GM12878 (cell line): Measurements from ENCODE around the gene CAPN2. TPM values are rescaled to one million over a fixed set of nuclear protein-coding genes. Genes with fewer than 3 reads are reported as not detected.

Experiments
- ATAC-seq: fragments of 200-7000 bp; cut with Tn5 transposase; 3 replicates; pipeline ENCODE4 v1.9.1; 2020; ENCODE audit warnings: mild to moderate bottlenecking, moderate library complexity
- BruUV-seq: library from RNA; stranded (reverse); fragments of 400-500 nt; replicated peaks from 2 replicates; lab custom pipeline; 2021; lab: Mats Ljungman, UMichigan
- CTCF ChIA-PET: fragments of 300-600 bp; sonication (Branson Sonifier 250); formaldehyde crosslinking; extraction: SDS; loops from one replicate; lab custom pipeline; 2021; ENCODE audit warnings: inconsistent platforms; lab: Yijun Ruan, JAX
- POLR2A ChIA-PET: fragments of 350-600 bp; formaldehyde crosslinking; extraction: SDS; loops from one replicate; lab custom pipeline; 2021; ENCODE audit warnings: inconsistent platforms; lab: Charles Lee
- RAD21 ChIA-PET: fragments of 300-600 bp; sonication (Branson Sonifier 250); formaldehyde crosslinking; loops from one replicate; lab custom pipeline; 2023; ENCODE audit warnings: antibody characterized with exemption; ENCODE audit not compliant: unreplicated experiment; lab: Charles Lee
- SMC1A ChIA-PET: fragments of 300-600 bp; sonication (Branson Sonifier 250); formaldehyde crosslinking; loops from one replicate; lab custom pipeline; 2023; ENCODE audit not compliant: unreplicated experiment, uncharacterized antibody; lab: Charles Lee
- DNase-seq: peaks from one replicate; pipeline ENCODE4 v3.0.0-alpha.2; 2011; ENCODE audit warnings: low read depth, low spot score
- FAIRE-seq: peaks from 3 replicates; lab custom pipeline; 2011; peaks lifted over from hg19 to GRCh38; lab: Jason Lieb, UNC
- H2AFZ ChIP-seq: 2 replicates; pipeline ENCODE4 v1.6.0; 2011; ENCODE audit warnings: low read depth, low read length, control low read depth; ENCODE audit not compliant: control insufficient read depth
- H3K27ac ChIP-seq: 2 replicates; pipeline ENCODE4 v1.5.1; 2011; ENCODE audit warnings: control low read depth; ENCODE audit not compliant: control insufficient read depth, insufficient read depth
- H3K27me3 ChIP-seq, 2 experiments: replicated peaks in 1 of 2; 2 replicates each; pipeline versions ENCODE4 v1.6.0 to v1.6.1; 2011; ENCODE audit warnings: low read length in 1 of 2; ENCODE audit not compliant: control insufficient read depth in 2 of 2, insufficient read depth in 2 of 2
- H3K36me3 ChIP-seq, 2 experiments: 2 replicates each; pipeline ENCODE4 v1.5.1; 2011; ENCODE audit warnings: low read length in 1 of 2; ENCODE audit not compliant: control insufficient read depth in 2 of 2, insufficient read depth in 2 of 2
- H3K4me1 ChIP-seq: 2 replicates; pipeline ENCODE4 v1.6.1; 2011; ENCODE audit warnings: mild to moderate bottlenecking, low read length, moderate library complexity, mixed read lengths; ENCODE audit not compliant: control insufficient read depth, insufficient read depth
- H3K4me2 ChIP-seq: 2 replicates; pipeline ENCODE4 v1.6.0; 2011; ENCODE audit warnings: control low read depth; ENCODE audit not compliant: control insufficient read depth, insufficient read depth
- H3K4me3 ChIP-seq: fragments of 200-600 bp; sonication (generic); 2 replicates; pipeline ENCODE4 v1.5.1; 2016
- H3K79me2 ChIP-seq: 2 replicates; pipeline ENCODE4 v1.6.0; 2011; ENCODE audit warnings: low read length; ENCODE audit not compliant: control insufficient read depth, insufficient read depth
- H3K9ac ChIP-seq: 2 replicates; pipeline ENCODE4 v1.8.0; 2011; ENCODE audit warnings: low read length, control low read depth, mixed read lengths; ENCODE audit not compliant: control insufficient read depth, insufficient read depth
- H3K9me3 ChIP-seq: replicated peaks from 3 replicates; pipeline ENCODE4 v1.5.1; 2011; ENCODE audit warnings: mild to moderate bottlenecking, low read length; ENCODE audit not compliant: control insufficient read depth, insufficient read depth
- H4K20me1 ChIP-seq: 2 replicates; pipeline ENCODE4 v1.6.0; 2011; ENCODE audit not compliant: control insufficient read depth, insufficient read depth
- BHLHE40 ChIP-seq, 2 experiments: fragments of 450-650 bp in 1 of 2; IDR thresholded peaks; 2 replicates each; pipeline ENCODE4 v1.6.1; 2011 to 2017; ENCODE audit warnings: low read depth in 2 of 2, borderline replicate concordance in 1 of 2, improper control_type of control experiment in 1 of 2, low read length in 1 of 2, mild to moderate bottlenecking in 1 of 2
- CREM ChIP-seq: IDR thresholded peaks from 2 replicates; pipeline ENCODE4 v1.6.1; 2014; ENCODE audit warnings: antibody characterized with exemption, low read depth
- DPF2 ChIP-seq: fragments of 450-650 bp; IDR thresholded peaks from 2 replicates; pipeline ENCODE4 v1.6.1; 2017; ENCODE audit warnings: mild to moderate bottlenecking
- EED ChIP-seq: sonication (generic); IDR thresholded peaks from 2 replicates; pipeline ENCODE4 v1.6.1; 2016; ENCODE audit warnings: antibody characterized with exemption, low read depth
- GABPA ChIP-seq: IDR thresholded peaks from 2 replicates; pipeline ENCODE4 v1.6.1; 2014; ENCODE audit warnings: antibody characterized with exemption, low read depth, mild to moderate bottlenecking, inconsistent platforms
- HDAC2 ChIP-seq: fragments of 200-600 bp; sonication (generic); IDR thresholded peaks from 2 replicates; pipeline ENCODE4 v1.6.1; 2017
- PBX3 ChIP-seq: IDR thresholded peaks from 2 replicates; pipeline ENCODE4 v1.6.1; 2011; ENCODE audit warnings: mild to moderate bottlenecking, low read depth, low read length, moderate library complexity; ENCODE audit not compliant: insufficient replicate concordance
- PKNOX1 ChIP-seq: fragments of 450-650 bp; IDR thresholded peaks from 2 replicates; pipeline ENCODE4 v1.6.1; 2016; ENCODE audit warnings: mild to moderate bottlenecking
- STAT1 ChIP-seq: fragments of 450-650 bp; conservative IDR thresholded peaks from 2 replicates; pipeline ENCODE4 v1.6.1; 2014; ENCODE audit warnings: antibody characterized with exemption, mild to moderate bottlenecking
- YBX1 ChIP-seq: fragments of 450-650 bp; IDR thresholded peaks from 2 replicates; pipeline ENCODE4 v1.6.1; 2016; ENCODE audit warnings: antibody characterized with exemption
- WGBS: methylation state at CpG from one replicate; pipeline ENCODE4 v1.1.6; 2016; ENCODE audit warnings: low lambda C conversion rate; ENCODE audit not compliant: insufficient replicate concordance, insufficient coverage; ENCODE audit errors: missing lambda C conversion rate; 5-methylcytosine and 5-hydroxymethylcytosine counted together
- in situ Hi-C: fragments of 300-500 bp; cut with MboI; formaldehyde crosslinking; loops from 9 replicates; pipeline ENCODE4 v1.14.3; 2018; ENCODE audit warnings: mixed read lengths
- intact Hi-C: fragments of 100-400 bp; cut with micrococcal nuclease; formaldehyde crosslinking; loops from one replicate; pipeline ENCODE4 v1.14.2; 2022; ENCODE audit not compliant: unreplicated experiment
- polyA plus RNA-seq, 11 experiments: library from polyadenylated mRNA; depleted of rRNA in 4 of 11; unstranded in 6 of 11; stranded (reverse) in 5 of 11; fragments of >200 nt; fragmentation: Nextera tagmentation in 4 of 11; fragmentation: Illumina TruSeq in 1 of 11; extraction: Ambion mirVana in 4 of 11; extraction: Trizol in 1 of 11; gene quantifications; 1 replicate in 1 of 11; 2 replicates in 10 of 11; pipeline versions ENCODE4 v1.2.1 to v1.2.3, GENCODE V29; 2011 to 2016; ENCODE audit warnings: inconsistent platforms in 2 of 11, missing spikeins in 2 of 11, low read depth in 1 of 11
- total RNA-seq, 4 experiments: library from RNA; depleted of rRNA in 3 of 4; stranded (reverse); fragments of >200 nt in 3 of 4; fragmentation: Illumina TruSeq in 1 of 4; extraction: Trizol in 1 of 4; gene quantifications; 2 replicates each; pipeline versions ENCODE4 v1.2.1 to v1.2.3, GENCODE V29; 2013 to 2021
- TF ChIP-seq, protein P1 (sequence below): IDR thresholded peaks from 2 replicates; pipeline ENCODE4 v1.6.1; 2012; ENCODE audit warnings: mild to moderate bottlenecking, low read depth, low read length

Gene CAPN2
- total and polyA plus RNA-seq, 10 of the 15 experiments (the other 5 are each of a cell fraction or from before 2014, with no cell fraction given) = 6.0 to 21.4 (median 16.6) TPM

DNA sequence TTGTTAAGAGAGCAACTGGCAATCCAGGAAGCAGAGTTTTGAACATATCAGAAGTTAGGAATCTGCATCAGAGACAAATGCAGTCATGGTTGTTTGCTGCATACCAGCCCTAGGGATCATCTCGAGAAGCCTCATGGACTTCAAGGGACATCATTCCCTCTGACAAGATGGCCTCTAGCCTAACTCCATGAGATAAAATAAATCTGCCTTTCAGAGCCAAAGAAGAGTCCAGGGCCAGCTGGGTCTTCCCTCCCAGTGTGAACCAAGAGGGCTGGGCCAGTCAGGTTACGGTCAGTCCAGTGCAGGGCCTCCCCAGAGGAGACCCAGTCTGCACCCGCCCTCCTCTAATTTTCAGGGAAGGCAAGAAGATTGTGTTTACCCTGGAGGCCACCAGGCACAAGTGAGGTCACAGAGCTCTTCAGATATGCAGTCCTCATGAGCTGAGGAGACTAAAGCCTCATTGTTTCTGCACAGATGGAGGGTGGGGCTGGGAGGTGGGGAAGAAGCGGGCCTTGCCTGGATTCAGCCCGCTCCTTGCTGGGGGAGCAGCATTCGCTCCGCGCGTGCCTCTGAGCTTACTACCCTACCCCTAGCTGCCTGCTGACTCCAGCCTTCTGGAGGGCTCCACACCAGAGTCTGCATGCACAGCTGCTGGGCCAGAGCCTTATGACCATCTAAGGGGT lies 52.8 kb downstream of the CAPN2 start:
- in situ Hi-C loops = no loop called here

GRCh38 chr1:223765719-223766340 lies 53.5 kb downstream of the CAPN2 start:
- CTCF ChIA-PET = no interaction called here
- intact Hi-C loops = no loop called here
- Histone ChIP-seq H3K27ac (no peak overlapping the region), H3K9ac (no peak overlapping the region), H2AFZ (no peak overlapping the region), H4K20me1 (no peaks in the 10 kb centered on the region), H3K9me3 (no peaks in the 10 kb centered on the region), H3K27me3 (no peaks in the 10 kb centered on the region), H3K4me3 (no peak overlapping the region), H3K4me1 (no peaks in the 10 kb centered on the region; the same call in 1 of the 2 replicates), H3K36me3 (no peaks in the 10 kb centered on the region), H3K79me2 (no peaks in the 10 kb centered on the region), H3K4me2 (no peak overlapping the region)
- no peak for FAIRE-seq
- no peak for ATAC-seq
- BruUV-seq = no TSS peak
- no peak for DNase-seq
- 73% methylated on average over 7 of the region's 7 CpGs for WGBS
- RAD21 ChIA-PET = no interaction called here
- POLR2A ChIA-PET = no interaction called here
- in situ Hi-C loops = no loop called here
- SMC1A ChIA-PET = interaction anchor here (1.0 kb wide), 1 partner anchor 39 kb away, joined by 4 read pairs; no protein-coding TSS in a partner anchor
- TF ChIP-seq EED (no peak), PBX3 (no peak), DPF2 (no peak), CREM (no peak), GABPA (no peak), BHLHE40 (IDR thresholded peaks at IDR 0.05; ENCODE audit: borderline replicate concordance in 1 of 2, low read depth in 2 of 2, low read length in 1 of 2) (no peak), HDAC2 (no peak), PKNOX1 (no peak)
- TF ChIP-seq, protein P1, sequence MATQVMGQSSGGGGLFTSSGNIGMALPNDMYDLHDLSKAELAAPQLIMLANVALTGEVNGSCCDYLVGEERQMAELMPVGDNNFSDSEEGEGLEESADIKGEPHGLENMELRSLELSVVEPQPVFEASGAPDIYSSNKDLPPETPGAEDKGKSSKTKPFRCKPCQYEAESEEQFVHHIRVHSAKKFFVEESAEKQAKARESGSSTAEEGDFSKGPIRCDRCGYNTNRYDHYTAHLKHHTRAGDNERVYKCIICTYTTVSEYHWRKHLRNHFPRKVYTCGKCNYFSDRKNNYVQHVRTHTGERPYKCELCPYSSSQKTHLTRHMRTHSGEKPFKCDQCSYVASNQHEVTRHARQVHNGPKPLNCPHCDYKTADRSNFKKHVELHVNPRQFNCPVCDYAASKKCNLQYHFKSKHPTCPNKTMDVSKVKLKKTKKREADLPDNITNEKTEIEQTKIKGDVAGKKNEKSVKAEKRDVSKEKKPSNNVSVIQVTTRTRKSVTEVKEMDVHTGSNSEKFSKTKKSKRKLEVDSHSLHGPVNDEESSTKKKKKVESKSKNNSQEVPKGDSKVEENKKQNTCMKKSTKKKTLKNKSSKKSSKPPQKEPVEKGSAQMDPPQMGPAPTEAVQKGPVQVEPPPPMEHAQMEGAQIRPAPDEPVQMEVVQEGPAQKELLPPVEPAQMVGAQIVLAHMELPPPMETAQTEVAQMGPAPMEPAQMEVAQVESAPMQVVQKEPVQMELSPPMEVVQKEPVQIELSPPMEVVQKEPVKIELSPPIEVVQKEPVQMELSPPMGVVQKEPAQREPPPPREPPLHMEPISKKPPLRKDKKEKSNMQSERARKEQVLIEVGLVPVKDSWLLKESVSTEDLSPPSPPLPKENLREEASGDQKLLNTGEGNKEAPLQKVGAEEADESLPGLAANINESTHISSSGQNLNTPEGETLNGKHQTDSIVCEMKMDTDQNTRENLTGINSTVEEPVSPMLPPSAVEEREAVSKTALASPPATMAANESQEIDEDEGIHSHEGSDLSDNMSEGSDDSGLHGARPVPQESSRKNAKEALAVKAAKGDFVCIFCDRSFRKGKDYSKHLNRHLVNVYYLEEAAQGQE = no peak

More for the DNA sequence above, 52.8 kb downstream of the CAPN2 start:
- 91% methylated on average over 9 of the region's 9 CpGs for WGBS
- Histone ChIP-seq H3K9me3 (no peaks in the 10 kb centered on the region), H3K9ac (no peak overlapping the region), H3K4me2 (no peak overlapping the region), H3K4me1 (no peaks in the 10 kb centered on the region), H3K79me2 (no peaks in the 10 kb centered on the region), H3K4me3 (no peak overlapping the region), H2AFZ (no peak overlapping the region), H3K36me3 (no peaks in the 10 kb centered on the region), H4K20me1 (no peaks in the 10 kb centered on the region), H3K27me3 (no peaks in the 10 kb centered on the region), H3K27ac (no peak overlapping the region)
- TF ChIP-seq YBX1 = no peak
- TF ChIP-seq STAT1 = no peak
- BruUV-seq = no TSS peak
- ChIA-PET CTCF (no interaction called here), POLR2A (no interaction called here), RAD21 (interaction anchor here (0.6 kb wide), 1 partner anchor 72 kb away, joined by 4 read pairs; no protein-coding TSS in a partner anchor), SMC1A (interaction anchor here (1.0 kb wide), 1 partner anchor 39 kb away, joined by 4 read pairs; no protein-coding TSS in a partner anchor)
- ATAC-seq (peak; percentile 25; the same call in 2 of the 3 replicates), DNase-seq (no peak), FAIRE-seq (no peak)
- intact Hi-C loops = no loop called here
